ENCODE data around the gene EIF3L. TPM values are rescaled to one million over a fixed set of nuclear protein-coding genes. Genes with fewer than 3 reads are reported as not detected.

The EIF3L gene
- total and polyA plus RNA-seq, 2 of the 8 experiments (the other 6 are each of a cell fraction or from before 2014, with no cell fraction given): 639 to 886 TPM

- TF ChIP-seq CHD7 (IDR thresholded peaks at IDR 0.05; ENCODE audit: insufficient replicate concordance, low read length) (no peak), POLR2AphosphoS5 (IDR thresholded peaks at IDR 0.05; ENCODE audit: low read depth, low read length) (peak; percentile 56; the same call in 1 of the 2 replicates)
These were observed 39.4 kb upstream of the EIF3L start (continued) for GRCh38 chr22:37809672-37810333.
